Measurements from ENCODE around the gene TXNDC8. TPM values are rescaled to one million over a fixed set of nuclear protein-coding genes. Genes with fewer than 3 reads are reported as not detected.
"Not testable (repeated sequence)": the region's sequence is repeated elsewhere in the genome, so short reads cannot be mapped to it uniquely, and the experiment has no call there.

The TXNDC8 gene
- total RNA-seq, 2 donors from 2014 or later = not detected

GRCh38 chr9:110364451-110364850 is 26.8 kb upstream of the TXNDC8 start:
- Histone ChIP-seq H3K4me3 (no peak overlapping the region), H3K4me1 (ENCODE audit: control insufficient read depth in 1 of 2, low read depth in 2 of 2) (no peaks in the 10 kb centered on the region), H3K36me3 (peaks cover 4% of the 10 kb centered on the region), H3K27me3 (replicated peaks; ENCODE audit: insufficient read depth) (no peaks in the 10 kb centered on the region), H3K27ac (no peak overlapping the region), H3K9me3 (no peaks in the 10 kb centered on the region)
- TF ChIP-seq, protein P1, sequence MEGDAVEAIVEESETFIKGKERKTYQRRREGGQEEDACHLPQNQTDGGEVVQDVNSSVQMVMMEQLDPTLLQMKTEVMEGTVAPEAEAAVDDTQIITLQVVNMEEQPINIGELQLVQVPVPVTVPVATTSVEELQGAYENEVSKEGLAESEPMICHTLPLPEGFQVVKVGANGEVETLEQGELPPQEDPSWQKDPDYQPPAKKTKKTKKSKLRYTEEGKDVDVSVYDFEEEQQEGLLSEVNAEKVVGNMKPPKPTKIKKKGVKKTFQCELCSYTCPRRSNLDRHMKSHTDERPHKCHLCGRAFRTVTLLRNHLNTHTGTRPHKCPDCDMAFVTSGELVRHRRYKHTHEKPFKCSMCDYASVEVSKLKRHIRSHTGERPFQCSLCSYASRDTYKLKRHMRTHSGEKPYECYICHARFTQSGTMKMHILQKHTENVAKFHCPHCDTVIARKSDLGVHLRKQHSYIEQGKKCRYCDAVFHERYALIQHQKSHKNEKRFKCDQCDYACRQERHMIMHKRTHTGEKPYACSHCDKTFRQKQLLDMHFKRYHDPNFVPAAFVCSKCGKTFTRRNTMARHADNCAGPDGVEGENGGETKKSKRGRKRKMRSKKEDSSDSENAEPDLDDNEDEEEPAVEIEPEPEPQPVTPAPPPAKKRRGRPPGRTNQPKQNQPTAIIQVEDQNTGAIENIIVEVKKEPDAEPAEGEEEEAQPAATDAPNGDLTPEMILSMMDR (IDR thresholded peaks at IDR 0.05) = no peak
- ATAC-seq (ENCODE audit: insufficient number of reproducible peaks, low FRiP score, low read depth) (no peak), DNase-seq (ENCODE audit: low spot score) (no peak)

GRCh38 chr9:110358992-110359391 is 21.3 kb upstream of the TXNDC8 start:
- not testable (repeated sequence) for H3K4me1 ChIP-seq (ENCODE audit: control insufficient read depth in 1 of 2, low read depth in 2 of 2); H3K9me3 ChIP-seq; ATAC-seq (ENCODE audit: insufficient number of reproducible peaks, low FRiP score, low read depth); H3K4me3 ChIP-seq; H3K27me3 ChIP-seq (replicated peaks; ENCODE audit: insufficient read depth); H3K36me3 ChIP-seq; DNase-seq (ENCODE audit: low spot score); H3K27ac ChIP-seq

DNA sequence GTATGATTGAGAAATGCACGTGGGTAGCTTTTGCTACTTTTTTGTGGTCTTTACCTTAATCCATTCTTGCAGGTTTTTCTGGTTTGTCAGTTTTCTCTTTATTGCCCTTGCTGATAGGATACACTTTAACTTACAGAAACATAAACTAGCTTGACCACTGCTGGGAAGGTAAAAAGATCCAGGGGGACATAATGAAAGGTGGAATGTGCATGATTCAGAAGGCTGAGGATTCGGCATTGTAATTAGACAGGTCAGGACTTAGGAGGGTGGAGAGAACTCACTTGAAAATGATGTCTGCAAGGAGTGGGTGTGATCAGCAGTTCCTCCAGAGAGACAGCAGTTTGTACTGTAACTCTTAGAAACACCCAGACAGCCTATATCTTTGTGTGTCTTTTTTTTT is 19.8 kb upstream of the TXNDC8 start:
- Histone ChIP-seq H3K36me3 (no peaks in the 10 kb centered on the region), H3K27me3 (replicated peaks; ENCODE audit: insufficient read depth) (no peaks in the 10 kb centered on the region), H3K4me1 (ENCODE audit: control insufficient read depth in 1 of 2, low read depth in 2 of 2) (no peaks in the 10 kb centered on the region), H3K4me3 (no peak overlapping the region), H3K27ac (no peak overlapping the region), H3K9me3 (no peaks in the 10 kb centered on the region)
- ATAC-seq (ENCODE audit: insufficient number of reproducible peaks, low FRiP score, low read depth) (no peak), DNase-seq (ENCODE audit: low spot score) (no peak)
- TF ChIP-seq, protein P1 (IDR thresholded peaks at IDR 0.05) = no peak

GRCh38 chr9:110356639-110357395 is 19.2 kb upstream of the TXNDC8 start:
- no peak for ATAC-seq (ENCODE audit: insufficient number of reproducible peaks, low FRiP score, low read depth)
- H3K36me3 ChIP-seq = no peaks in the 10 kb centered on the region
- no peaks in the 10 kb centered on the region for H3K9me3 ChIP-seq
- TF ChIP-seq, protein P1 (IDR thresholded peaks at IDR 0.05) = no peak
- H3K27me3 ChIP-seq (replicated peaks; ENCODE audit: insufficient read depth) = no peaks in the 10 kb centered on the region
- H3K4me3 ChIP-seq = no peak overlapping the region
- no peak overlapping the region for H3K27ac ChIP-seq
- DNase-seq (ENCODE audit: low spot score) = no peak
- H3K4me1 ChIP-seq (ENCODE audit: control insufficient read depth in 1 of 2, low read depth in 2 of 2) = no peaks in the 10 kb centered on the region

GRCh38 chr9:110355911-110356310 is 18.2 kb upstream of the TXNDC8 start:
- no peaks in the 10 kb centered on the region for H3K9me3 ChIP-seq
- ATAC-seq (ENCODE audit: insufficient number of reproducible peaks, low FRiP score, low read depth) (no peak), DNase-seq (ENCODE audit: low spot score) (no peak)
- H3K4me1 ChIP-seq (ENCODE audit: control insufficient read depth in 1 of 2, low read depth in 2 of 2) = no peaks in the 10 kb centered on the region
- no peaks in the 10 kb centered on the region for H3K36me3 ChIP-seq
- no peak overlapping the region for H3K4me3 ChIP-seq
- no peak overlapping the region for H3K27ac ChIP-seq
- no peaks in the 10 kb centered on the region for H3K27me3 ChIP-seq (replicated peaks; ENCODE audit: insufficient read depth)
- TF ChIP-seq, protein P1 (IDR thresholded peaks at IDR 0.05) = no peak

DNA sequence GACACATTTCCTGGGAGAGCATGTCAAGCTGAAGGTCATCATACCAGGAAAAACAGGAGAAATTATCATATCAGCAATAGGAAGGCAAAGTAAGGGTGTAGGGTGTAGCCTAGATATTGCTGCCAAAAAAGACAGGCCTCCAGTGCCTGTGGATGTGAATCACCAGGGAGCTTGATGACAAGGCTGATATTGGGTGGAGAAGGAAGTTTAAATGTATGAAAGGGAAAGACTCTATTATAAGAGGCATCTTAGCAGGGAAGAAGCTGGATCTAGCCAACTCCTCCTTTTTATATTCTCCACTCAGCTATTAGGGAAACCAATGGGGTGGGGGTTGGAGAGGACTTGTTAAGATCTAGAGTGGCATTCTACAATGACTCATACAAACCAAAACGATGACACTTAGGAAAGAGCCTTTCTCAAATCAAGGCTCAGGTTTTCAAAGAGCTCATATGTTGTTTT is 13.4 kb upstream of the TXNDC8 start:
- no peak overlapping the region for H3K4me3 ChIP-seq
- no peaks in the 10 kb centered on the region for H3K9me3 ChIP-seq
- ATAC-seq (ENCODE audit: insufficient number of reproducible peaks, low FRiP score, low read depth) = no peak
- TF ChIP-seq, protein P1 (IDR thresholded peaks at IDR 0.05) = no peak
- DNase-seq (ENCODE audit: low spot score) = no peak
- no peaks in the 10 kb centered on the region for H3K27me3 ChIP-seq (replicated peaks; ENCODE audit: insufficient read depth)
- no peak overlapping the region for H3K27ac ChIP-seq
- H3K36me3 ChIP-seq = no peaks in the 10 kb centered on the region
- no peaks in the 10 kb centered on the region for H3K4me1 ChIP-seq (ENCODE audit: control insufficient read depth in 1 of 2, low read depth in 2 of 2)

All from thoracic aorta (tissue), 2 donors.